NT2/D1 (cell line): ENCODE results near the gene NEURL3.
"Not testable (repeated sequence)": the region's sequence is repeated elsewhere in the genome, so short reads cannot be mapped to it uniquely, and the experiment has no call there.

Experiments
- DNase-seq: peaks from one replicate; pipeline ENCODE4 v3.0.0-alpha.2; 2011; ENCODE audit warnings: low read depth, low spot score
- H3K27me3 ChIP-seq: 2 replicates; pipeline ENCODE4 v1.6.0; 2011; ENCODE audit warnings: mild to moderate bottlenecking; ENCODE audit not compliant: insufficient read length, insufficient read depth
- H3K36me3 ChIP-seq: 2 replicates; pipeline ENCODE4 v1.6.1; 2011; ENCODE audit warnings: mild to moderate bottlenecking, low read length, mixed read lengths; ENCODE audit not compliant: insufficient read depth, insufficient read length
- H3K4me1 ChIP-seq: 2 replicates; pipeline ENCODE4 v1.5.1; 2011; ENCODE audit not compliant: insufficient read depth, insufficient read length
- H3K4me3 ChIP-seq: 2 replicates; pipeline ENCODE4 v1.5.1; 2011; ENCODE audit warnings: low read depth; ENCODE audit not compliant: insufficient read length
- H3K9ac ChIP-seq: 2 replicates; pipeline ENCODE4 v1.6.0; 2011; ENCODE audit warnings: low read depth; ENCODE audit not compliant: insufficient read length
- H3K9me3 ChIP-seq: 2 replicates; pipeline ENCODE4 v1.5.1; 2011; ENCODE audit warnings: mild to moderate bottlenecking, low read length; ENCODE audit not compliant: insufficient read depth
- SUZ12 ChIP-seq: IDR thresholded peaks from 2 replicates; pipeline ENCODE4 v1.6.1; 2011; ENCODE audit not compliant: insufficient read length, insufficient read depth; ENCODE audit errors: extremely low read depth
- YY1 ChIP-seq: IDR thresholded peaks from 2 replicates; pipeline ENCODE4 v1.6.1; 2011; ENCODE audit not compliant: insufficient read length, insufficient read depth
- ZNF274 ChIP-seq: IDR thresholded peaks from 2 replicates; pipeline ENCODE4 v1.6.1; 2011; ENCODE audit warnings: mild to moderate bottlenecking, low read depth, low read length

The NEURL3 gene, protein sequence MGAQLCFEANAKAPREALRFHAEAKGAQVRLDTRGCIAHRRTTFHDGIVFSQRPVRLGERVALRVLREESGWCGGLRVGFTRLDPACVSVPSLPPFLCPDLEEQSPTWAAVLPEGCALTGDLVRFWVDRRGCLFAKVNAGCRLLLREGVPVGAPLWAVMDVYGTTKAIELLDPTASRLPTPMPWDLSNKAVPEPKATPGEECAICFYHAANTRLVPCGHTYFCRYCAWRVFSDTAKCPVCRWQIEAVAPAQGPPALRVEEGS

GRCh38 chr2:96505231-96505889 lies at the start of gene NEURL3:
Gene NEURL3, minus strand, starts transcription at chr2:96505357. Its CDS starts 71 bp downstream, at chr2:96505286.
- DNase-seq: no peak
- Histone ChIP-seq H3K9me3 (no peaks in the 10 kb centered on the region), H3K36me3 (no peaks in the 10 kb centered on the region), H3K9ac (no peak within 1 kb of the TSS), H3K4me3 (no peak within 1 kb of the TSS), H3K27me3 (peaks cover 20% of the 10 kb centered on the region), H3K4me1 (peaks cover 43% of the 10 kb centered on the region)
- TF ChIP-seq ZNF274 (no peak), YY1 (no peak), SUZ12 (no peak)

GRCh38 chr2:96554293-96555145 lies 49.4 kb upstream of the NEURL3 start:
- Histone ChIP-seq H3K27me3 (no peaks in the 10 kb centered on the region), H3K4me1 (peaks cover 22% of the 10 kb centered on the region), H3K36me3 (peaks cover 32% of the 10 kb centered on the region), H3K9ac (no peak overlapping the region), H3K9me3 (peaks cover 4% of the 10 kb centered on the region; the same call in 1 of the 2 replicates), H3K4me3 (no peak overlapping the region)
- TF ChIP-seq ZNF274 (no peak), YY1 (no peak), SUZ12 (no peak)
- DNase-seq: no peak

GRCh38 chr2:96553957-96554292 lies 48.8 kb upstream of the NEURL3 start:
- DNase-seq, H3K9ac ChIP-seq, H3K4me3 ChIP-seq, H3K27me3 ChIP-seq, H3K9me3 ChIP-seq: not testable (repeated sequence)
- Histone ChIP-seq H3K4me1 (peaks cover 24% of the 10 kb centered on the region), H3K36me3 (peaks cover 36% of the 10 kb centered on the region)

- no peak overlapping the region for H3K9ac ChIP-seq
- no peak for TF ChIP-seq ZNF274
- no peak for TF ChIP-seq SUZ12
- no peak for TF ChIP-seq YY1
- no peak for DNase-seq
- peaks cover 23% of the 10 kb centered on the region for H3K4me1 ChIP-seq
- no peaks in the 10 kb centered on the region for H3K27me3 ChIP-seq
- peaks cover 4% of the 10 kb centered on the region; the same call in 1 of the 2 replicates for H3K9me3 ChIP-seq
- H3K4me3 ChIP-seq: no peak overlapping the region
- H3K36me3 ChIP-seq: peaks cover 41% of the 10 kb centered on the region
Measured at GRCh38 chr2:96553176-96553956, 48.2 kb upstream of the NEURL3 start.

GRCh38 chr2:96552315-96553175 lies 47.4 kb upstream of the NEURL3 start:
- Histone ChIP-seq H3K9ac (no peak overlapping the region), H3K9me3 (peaks cover 4% of the 10 kb centered on the region; the same call in 1 of the 2 replicates), H3K4me3 (no peak overlapping the region), H3K4me1 (peaks cover 23% of the 10 kb centered on the region), H3K27me3 (no peaks in the 10 kb centered on the region), H3K36me3 (peaks cover 41% of the 10 kb centered on the region)
- TF ChIP-seq ZNF274: no peak
- TF ChIP-seq YY1: no peak
- TF ChIP-seq SUZ12: no peak
- DNase-seq: no peak

DNA sequence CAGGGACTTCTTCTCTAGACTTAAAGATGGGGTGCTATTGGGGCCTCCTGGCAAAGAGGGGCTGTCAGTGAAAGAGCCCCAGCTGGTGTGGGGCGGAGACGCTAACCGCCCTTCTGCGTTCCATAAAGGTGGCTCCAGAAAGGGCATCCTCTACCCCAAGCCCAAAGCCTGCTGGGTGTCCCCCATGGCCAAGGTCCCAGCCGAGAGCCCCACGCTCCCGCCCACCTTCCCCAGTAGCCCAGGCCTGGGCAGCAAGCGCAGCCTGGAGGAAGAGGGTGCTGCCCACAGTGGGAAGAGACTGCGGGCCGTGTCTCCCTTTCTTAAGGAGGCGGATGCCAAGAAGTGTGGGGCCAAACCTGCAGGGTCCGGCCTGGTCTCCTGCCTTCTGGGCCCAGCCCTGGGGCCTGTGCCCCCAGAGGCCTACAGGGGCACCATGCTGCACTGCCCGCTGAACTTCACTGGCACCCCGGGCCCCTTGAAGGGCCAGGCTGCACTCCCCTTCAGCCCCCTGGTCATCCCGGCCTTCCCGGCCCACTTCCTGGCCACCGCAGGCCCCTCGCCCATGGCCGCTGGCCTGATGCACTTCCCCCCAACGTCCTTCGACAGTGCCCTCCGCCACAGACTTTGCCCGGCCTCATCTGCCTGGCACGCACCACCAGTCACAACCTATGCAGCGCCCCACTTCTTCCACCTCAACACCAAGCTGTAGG lies 46.6 kb upstream of the NEURL3 start:
- DNase-seq: no peak
- H3K4me3 ChIP-seq: no peak overlapping the region
- H3K36me3 ChIP-seq: peaks cover 43% of the 10 kb centered on the region
- H3K4me1 ChIP-seq: peaks cover 24% of the 10 kb centered on the region
- TF ChIP-seq YY1 (no peak), SUZ12 (no peak), ZNF274 (no peak)
- H3K9ac ChIP-seq: no peak overlapping the region
- H3K27me3 ChIP-seq: no peaks in the 10 kb centered on the region
- H3K9me3 ChIP-seq: no peaks in the 10 kb centered on the region
